Measurements from ENCODE around the gene IDI1.
"Not testable (repeated sequence)": the region's sequence is repeated elsewhere in the genome, so short reads cannot be mapped to it uniquely, and the experiment has no call there.

IDI1 gene

GRCh38 chr10:1045415-1045814 lies 3.5 kb downstream of the IDI1 start:
- H3K27ac ChIP-seq (ENCODE audit: low read length) = no peak overlapping the region
- peaks cover 9 to 13% of the 10 kb centered on the region in 2 donors for H3K36me3 ChIP-seq (ENCODE audit: control insufficient read depth in 1 of 2, insufficient read depth in 2 of 2, low read length in 2 of 2)
- H3K9me3 ChIP-seq (ENCODE audit: control insufficient read depth in 1 of 2, low read length in 2 of 2) = no peaks in the 10 kb centered on the region

GRCh38 chr10:1044964-1045363 lies 4.0 kb downstream of the IDI1 start:
- no peaks in the 10 kb centered on the region for H3K27me3 ChIP-seq (ENCODE audit: low read depth, low read length)
- no peak overlapping the region for H3K4me3 ChIP-seq (ENCODE audit: low read depth in 1 of 2, low read length in 2 of 2)
- no peaks in the 10 kb centered on the region for H3K9me3 ChIP-seq (ENCODE audit: control insufficient read depth in 1 of 2, low read length in 2 of 2)
- H3K4me1 ChIP-seq (ENCODE audit: control insufficient read depth in 1 of 2, insufficient read depth in 2 of 2, low read length in 2 of 2) = peaks cover 4 to 13% of the 10 kb centered on the region in 2 donors
- H3K27ac ChIP-seq (ENCODE audit: low read length) = peak overlapping the region; percentile 80
- H3K36me3 ChIP-seq (ENCODE audit: control insufficient read depth in 1 of 2, insufficient read depth in 2 of 2, low read length in 2 of 2) = peaks cover 13 to 17% of the 10 kb centered on the region in 2 donors

More at GRCh38 chr10:1045415-1045814, 3.5 kb downstream of the IDI1 start:
- Histone ChIP-seq H3K4me1 (ENCODE audit: control insufficient read depth in 1 of 2, insufficient read depth in 2 of 2, low read length in 2 of 2) (peaks cover 4 to 17% of the 10 kb centered on the region in 2 donors), H3K27me3 (ENCODE audit: low read depth, low read length) (no peaks in the 10 kb centered on the region), H3K4me3 (ENCODE audit: low read depth in 1 of 2, low read length in 2 of 2) (no peak overlapping the region)

GRCh38 chr10:1044146-1044545 lies 4.8 kb downstream of the IDI1 start:
- no peaks in the 10 kb centered on the region for H3K27me3 ChIP-seq (ENCODE audit: low read depth, low read length)
- peak overlapping the region; percentile 10 to 22 for H3K4me3 ChIP-seq (ENCODE audit: low read depth in 1 of 2, low read length in 2 of 2)
- no peaks in the 10 kb centered on the region for H3K9me3 ChIP-seq (ENCODE audit: control insufficient read depth in 1 of 2, low read length in 2 of 2)
- H3K4me1 ChIP-seq (ENCODE audit: control insufficient read depth in 1 of 2, insufficient read depth in 2 of 2, low read length in 2 of 2) = peaks cover 4 to 9% of the 10 kb centered on the region in 2 donors
- H3K36me3 ChIP-seq (ENCODE audit: control insufficient read depth in 1 of 2, insufficient read depth in 2 of 2, low read length in 2 of 2) = peaks cover 16 to 17% of the 10 kb centered on the region in 2 donors
- H3K27ac ChIP-seq (ENCODE audit: low read length) = peak overlapping the region; percentile 80

- H3K4me3 ChIP-seq (ENCODE audit: low read depth in 1 of 2, low read length in 2 of 2) = peak overlapping the region in 1 of 2 donors; percentile 22
- H3K4me1 ChIP-seq (ENCODE audit: control insufficient read depth in 1 of 2, insufficient read depth in 2 of 2, low read length in 2 of 2) = peaks cover 4 to 9% of the 10 kb centered on the region in 2 donors
- no peaks in the 10 kb centered on the region for H3K9me3 ChIP-seq (ENCODE audit: control insufficient read depth in 1 of 2, low read length in 2 of 2)
- H3K27ac ChIP-seq (ENCODE audit: low read length) = peak overlapping the region; percentile 80
- no peaks in the 10 kb centered on the region for H3K27me3 ChIP-seq (ENCODE audit: low read depth, low read length)
- H3K36me3 ChIP-seq (ENCODE audit: control insufficient read depth in 1 of 2, insufficient read depth in 2 of 2, low read length in 2 of 2) = peaks cover 16 to 18% of the 10 kb centered on the region in 2 donors
Measured at GRCh38 chr10:1043532-1043995, 5.4 kb downstream of the IDI1 start.

- H3K9me3 ChIP-seq (ENCODE audit: control insufficient read depth in 1 of 2, low read length in 2 of 2) = no peaks in the 10 kb centered on the region
- no peaks in the 10 kb centered on the region for H3K4me1 ChIP-seq (ENCODE audit: control insufficient read depth in 1 of 2, insufficient read depth in 2 of 2, low read length in 2 of 2)
- no peak overlapping the region for H3K4me3 ChIP-seq (ENCODE audit: low read depth in 1 of 2, low read length in 2 of 2)
- H3K27me3 ChIP-seq (ENCODE audit: low read depth, low read length) = no peaks in the 10 kb centered on the region
- peaks cover 21 to 23% of the 10 kb centered on the region in 2 donors for H3K36me3 ChIP-seq (ENCODE audit: control insufficient read depth in 1 of 2, insufficient read depth in 2 of 2, low read length in 2 of 2)
- no peak overlapping the region for H3K27ac ChIP-seq (ENCODE audit: low read length)
Measured at GRCh38 chr10:1041514-1041913, 7.4 kb downstream of the IDI1 start.

- Histone ChIP-seq H3K9me3 (ENCODE audit: control insufficient read depth in 1 of 2, low read length in 2 of 2) (no peaks in the 10 kb centered on the region), H3K36me3 (ENCODE audit: control insufficient read depth in 1 of 2, insufficient read depth in 2 of 2, low read length in 2 of 2) (peaks cover 21 to 23% of the 10 kb centered on the region in 2 donors), H3K4me3 (ENCODE audit: low read depth in 1 of 2, low read length in 2 of 2) (no peak overlapping the region), H3K4me1 (ENCODE audit: control insufficient read depth in 1 of 2, insufficient read depth in 2 of 2, low read length in 2 of 2) (no peaks in the 10 kb centered on the region), H3K27ac (ENCODE audit: low read length) (no peak overlapping the region), H3K27me3 (ENCODE audit: low read depth, low read length) (no peaks in the 10 kb centered on the region)
Measured at GRCh38 chr10:1040133-1040532, 8.8 kb downstream of the IDI1 start.

- H3K9me3 ChIP-seq (ENCODE audit: control insufficient read depth in 1 of 2, low read length in 2 of 2); H3K27me3 ChIP-seq (ENCODE audit: low read depth, low read length); H3K27ac ChIP-seq (ENCODE audit: low read length); H3K4me3 ChIP-seq (ENCODE audit: low read depth in 1 of 2, low read length in 2 of 2); H3K4me1 ChIP-seq (ENCODE audit: control insufficient read depth in 1 of 2, insufficient read depth in 2 of 2, low read length in 2 of 2): not testable (repeated sequence)
- H3K36me3 ChIP-seq (ENCODE audit: control insufficient read depth in 1 of 2, insufficient read depth in 2 of 2, low read length in 2 of 2) = peaks cover 21 to 23% of the 10 kb centered on the region in 2 donors
Measured at GRCh38 chr10:1038769-1039168, 10.2 kb downstream of the IDI1 start.

GRCh38 chr10:1037098-1037497 lies 11.8 kb downstream of the IDI1 start:
- no peaks in the 10 kb centered on the region for H3K9me3 ChIP-seq (ENCODE audit: control insufficient read depth in 1 of 2, low read length in 2 of 2)
- H3K36me3 ChIP-seq (ENCODE audit: control insufficient read depth in 1 of 2, insufficient read depth in 2 of 2, low read length in 2 of 2) = peaks cover 12 to 21% of the 10 kb centered on the region in 2 donors
- no peak overlapping the region for H3K27ac ChIP-seq (ENCODE audit: low read length)
- no peaks in the 10 kb centered on the region for H3K4me1 ChIP-seq (ENCODE audit: control insufficient read depth in 1 of 2, insufficient read depth in 2 of 2, low read length in 2 of 2)
- H3K4me3 ChIP-seq (ENCODE audit: low read depth in 1 of 2, low read length in 2 of 2) = no peak overlapping the region
- no peaks in the 10 kb centered on the region for H3K27me3 ChIP-seq (ENCODE audit: low read depth, low read length)

GRCh38 chr10:1036341-1036791 lies 12.6 kb downstream of the IDI1 start:
- H3K4me3 ChIP-seq (ENCODE audit: low read depth in 1 of 2, low read length in 2 of 2) = no peak overlapping the region
- no peaks in the 10 kb centered on the region for H3K27me3 ChIP-seq (ENCODE audit: low read depth, low read length)
- peaks cover 12 to 17% of the 10 kb centered on the region in 2 donors for H3K36me3 ChIP-seq (ENCODE audit: control insufficient read depth in 1 of 2, insufficient read depth in 2 of 2, low read length in 2 of 2)
- H3K9me3 ChIP-seq (ENCODE audit: control insufficient read depth in 1 of 2, low read length in 2 of 2) = no peaks in the 10 kb centered on the region
- no peaks in the 10 kb centered on the region for H3K4me1 ChIP-seq (ENCODE audit: control insufficient read depth in 1 of 2, insufficient read depth in 2 of 2, low read length in 2 of 2)
- no peak overlapping the region for H3K27ac ChIP-seq (ENCODE audit: low read length)

- Histone ChIP-seq H3K4me1 (ENCODE audit: control insufficient read depth in 1 of 2, insufficient read depth in 2 of 2, low read length in 2 of 2) (no peaks in the 10 kb centered on the region), H3K27me3 (ENCODE audit: low read depth, low read length) (no peaks in the 10 kb centered on the region), H3K9me3 (ENCODE audit: control insufficient read depth in 1 of 2, low read length in 2 of 2) (no peaks in the 10 kb centered on the region), H3K4me3 (ENCODE audit: low read depth in 1 of 2, low read length in 2 of 2) (no peak overlapping the region), H3K27ac (ENCODE audit: low read length) (no peak overlapping the region), H3K36me3 (ENCODE audit: control insufficient read depth in 1 of 2, insufficient read depth in 2 of 2, low read length in 2 of 2) (peaks cover 8 to 10% of the 10 kb centered on the region in 2 donors)
Measured at GRCh38 chr10:1035201-1035600, 13.7 kb downstream of the IDI1 start.

- peaks cover 6% of the 10 kb centered on the region in 2 donors for H3K36me3 ChIP-seq (ENCODE audit: control insufficient read depth in 1 of 2, insufficient read depth in 2 of 2, low read length in 2 of 2)
- no peak overlapping the region for H3K4me3 ChIP-seq (ENCODE audit: low read depth in 1 of 2, low read length in 2 of 2)
- no peaks in the 10 kb centered on the region for H3K27me3 ChIP-seq (ENCODE audit: low read depth, low read length)
- no peaks in the 10 kb centered on the region for H3K4me1 ChIP-seq (ENCODE audit: control insufficient read depth in 1 of 2, insufficient read depth in 2 of 2, low read length in 2 of 2)
- no peaks in the 10 kb centered on the region for H3K9me3 ChIP-seq (ENCODE audit: control insufficient read depth in 1 of 2, low read length in 2 of 2)
- no peak overlapping the region for H3K27ac ChIP-seq (ENCODE audit: low read length)
Measured at GRCh38 chr10:1034758-1035157, 14.2 kb downstream of the IDI1 start.

GRCh38 chr10:1033601-1034000 lies 15.3 kb downstream of the IDI1 start:
- Histone ChIP-seq H3K27ac (ENCODE audit: low read length) (no peak overlapping the region), H3K4me3 (ENCODE audit: low read depth in 1 of 2, low read length in 2 of 2) (no peak overlapping the region), H3K27me3 (ENCODE audit: low read depth, low read length) (no peaks in the 10 kb centered on the region), H3K9me3 (ENCODE audit: control insufficient read depth in 1 of 2, low read length in 2 of 2) (no peaks in the 10 kb centered on the region), H3K4me1 (ENCODE audit: control insufficient read depth in 1 of 2, insufficient read depth in 2 of 2, low read length in 2 of 2) (no peaks in the 10 kb centered on the region), H3K36me3 (ENCODE audit: control insufficient read depth in 1 of 2, insufficient read depth in 2 of 2, low read length in 2 of 2) (peaks cover 5% of the 10 kb centered on the region in 2 donors)
